Ureter (tissue), 1 donor: ENCODE measurements around the gene HMCN1. TPM values are rescaled to one million over a fixed set of nuclear protein-coding genes. Genes with fewer than 3 reads are reported as not detected.

ENCODE experiments used
- DNase-seq: peaks from one replicate; pipeline ENCODE4 v3.0.0-alpha.2; 2020; ENCODE audit warnings: low spot score
- total RNA-seq: library from RNA; stranded (reverse); gene quantifications from one replicate; pipeline ENCODE4 v1.2.4, GENCODE V29; 2023
- donor health status: DM: yes; HTN: yes; CAD: no.

Gene HMCN1
- total RNA-seq, 1 donor from 2014 or later = 4.7 TPM

GRCh38 chr1:185804608-185805007 is 70.4 kb downstream of the HMCN1 start:
- DNase-seq = no peak

DNA sequence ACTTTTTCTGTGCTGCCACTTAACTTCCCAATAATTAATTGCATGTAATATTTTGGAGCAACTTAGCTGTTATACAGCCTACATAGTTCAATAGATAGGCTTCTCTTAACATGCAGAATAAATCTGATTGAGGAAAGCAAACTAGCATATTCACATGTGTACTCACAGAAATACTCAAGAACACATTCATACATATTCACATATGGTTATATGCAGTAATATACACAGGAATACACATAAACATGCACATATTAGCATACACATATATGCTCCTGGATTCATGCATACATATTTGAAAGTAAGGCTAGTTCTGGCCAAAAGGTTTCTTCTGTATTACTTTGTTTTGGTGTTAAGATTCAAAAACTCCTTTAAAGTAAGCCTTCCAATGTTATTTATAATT is 73.1 kb downstream of the HMCN1 start:
- DNase-seq = no peak

DNA sequence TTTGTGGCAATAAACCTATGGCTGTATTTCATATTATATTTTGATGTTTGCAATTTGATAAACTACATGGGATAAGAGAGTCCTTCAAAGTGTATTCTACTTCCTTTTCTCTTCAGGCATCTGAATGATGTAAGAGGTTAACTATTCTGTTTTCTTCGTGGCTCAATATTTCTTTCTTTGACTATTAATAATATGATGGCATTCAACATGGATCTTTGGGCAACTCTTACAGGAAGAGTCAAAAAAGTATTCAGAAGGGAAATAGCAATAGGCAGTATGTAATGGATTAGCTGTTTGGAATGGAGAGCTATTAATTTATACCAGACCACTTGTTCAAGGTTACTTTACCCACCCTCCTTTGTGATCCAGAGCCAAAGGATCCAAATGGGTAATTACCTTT is 74.4 kb downstream of the HMCN1 start:
- DNase-seq = no peak

- DNase-seq = no peak
Observed at GRCh38 chr1:185811073-185811709, 77.0 kb downstream of the HMCN1 start.

DNA sequence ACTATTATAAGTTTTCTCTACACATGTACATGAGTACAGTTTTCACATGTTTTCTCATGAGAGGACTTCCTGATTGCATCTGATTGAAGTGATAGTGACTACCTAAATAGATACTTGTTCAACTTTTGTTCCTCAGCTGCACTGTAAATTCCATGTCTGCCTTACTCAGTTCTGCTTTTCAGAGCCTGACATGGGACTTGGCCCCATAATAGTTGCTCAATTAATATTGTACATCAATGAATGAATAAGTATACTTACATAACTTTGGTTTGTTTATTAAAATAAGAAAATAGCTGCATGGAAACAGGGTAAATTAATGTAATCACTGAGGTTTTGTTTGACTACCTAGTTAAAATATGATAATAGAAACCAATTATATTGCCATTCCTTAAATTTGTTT is 78.7 kb downstream of the HMCN1 start:
- no peak for DNase-seq

DNA sequence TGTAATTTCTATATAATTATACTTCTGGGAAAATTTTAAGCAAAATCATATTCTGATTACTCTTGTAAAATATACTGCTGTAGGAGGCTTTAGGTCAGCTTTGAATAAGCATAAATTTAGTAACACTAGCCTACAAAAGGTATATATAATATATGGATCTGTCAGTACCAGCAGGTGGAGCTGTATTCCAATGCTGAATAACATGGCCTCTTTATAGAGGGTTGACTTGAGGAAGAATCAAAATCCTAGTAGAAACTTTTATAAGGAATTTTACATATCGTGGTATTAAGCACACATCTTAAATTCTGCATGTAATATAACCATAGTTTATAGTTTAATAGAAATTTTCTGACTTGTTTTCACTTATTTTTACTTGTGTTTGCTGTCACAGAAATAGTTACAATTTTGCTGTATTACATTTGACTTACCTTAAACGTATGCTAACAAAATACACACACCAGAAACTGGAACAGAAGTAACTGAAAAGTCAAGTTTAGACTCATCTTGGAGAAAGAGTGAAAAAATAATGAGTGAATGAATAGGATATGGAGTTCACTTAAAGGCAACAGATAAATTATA is 79.3 kb downstream of the HMCN1 start:
- DNase-seq = no peak

DNA sequence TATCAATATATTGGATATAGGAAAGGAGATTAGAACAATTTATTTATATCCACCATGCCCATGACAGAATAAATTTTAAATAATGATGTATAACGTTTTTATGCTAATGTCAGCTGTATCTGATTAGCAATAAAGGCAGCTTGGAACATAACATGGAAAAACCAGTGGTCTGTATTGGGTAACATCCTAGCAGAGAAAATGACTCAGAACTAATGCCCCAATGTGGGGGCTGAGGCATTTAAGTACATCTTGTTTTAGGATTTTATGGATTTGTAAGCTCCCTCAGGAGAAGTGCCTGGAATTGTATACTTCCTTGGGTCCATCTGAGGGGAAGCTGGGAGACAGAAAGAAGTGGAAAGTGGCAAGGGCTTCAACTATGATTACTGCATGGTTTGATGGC is 82.3 kb downstream of the HMCN1 start:
- no peak for DNase-seq

DNA sequence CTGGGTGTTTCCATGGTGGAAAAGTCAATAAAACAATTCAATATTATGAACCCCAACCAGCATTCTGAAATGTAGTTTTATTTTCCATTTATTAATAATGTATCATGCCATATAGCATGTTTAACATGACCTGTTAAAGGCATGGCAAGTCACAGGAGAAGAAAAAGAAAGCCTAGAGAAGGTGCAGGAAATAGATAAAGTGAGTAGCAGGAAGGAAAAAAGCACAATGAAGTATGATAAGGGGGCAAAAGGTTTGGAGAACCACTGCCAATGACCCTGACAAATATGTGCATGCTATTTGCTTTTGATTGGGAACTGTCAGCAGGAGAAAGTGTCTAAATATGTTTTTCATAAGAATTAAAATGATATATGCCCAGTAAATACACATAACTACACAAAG is 85.6 kb downstream of the HMCN1 start:
- DNase-seq = no peak

GRCh38 chr1:185821612-185822385 is 87.6 kb downstream of the HMCN1 start:
- DNase-seq = no peak

- no peak for DNase-seq
Observed at GRCh38 chr1:185823467-185823866, 89.3 kb downstream of the HMCN1 start.

GRCh38 chr1:185824106-185824505 is 89.9 kb downstream of the HMCN1 start:
- no peak for DNase-seq

DNA sequence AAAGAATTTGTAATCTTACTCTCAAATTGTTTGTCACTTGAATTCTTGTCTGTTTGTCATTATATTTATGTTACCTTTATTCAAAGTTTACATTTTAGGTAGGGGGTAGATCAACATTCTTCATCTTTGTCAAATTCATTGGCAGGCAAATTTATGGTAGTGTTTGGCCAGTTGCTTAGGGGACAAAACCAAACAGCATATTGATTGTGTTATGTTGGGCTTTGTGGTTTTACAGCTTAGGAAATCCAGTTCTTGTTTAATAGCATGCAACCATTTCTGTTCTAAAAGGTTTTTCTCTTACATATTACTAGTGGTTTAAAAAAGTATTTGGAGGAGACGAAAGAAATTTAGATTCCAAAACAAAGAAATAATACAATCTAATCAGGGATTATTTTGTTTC is 91.4 kb downstream of the HMCN1 start:
- DNase-seq = no peak

- no peak for DNase-seq
Observed at GRCh38 chr1:185834371-185834905, 100.2 kb downstream of the HMCN1 start.

GRCh38 chr1:185835191-185835590 is 101.0 kb downstream of the HMCN1 start:
- no peak for DNase-seq

GRCh38 chr1:185837711-185838110 is 103.5 kb downstream of the HMCN1 start:
- no peak for DNase-seq

DNA sequence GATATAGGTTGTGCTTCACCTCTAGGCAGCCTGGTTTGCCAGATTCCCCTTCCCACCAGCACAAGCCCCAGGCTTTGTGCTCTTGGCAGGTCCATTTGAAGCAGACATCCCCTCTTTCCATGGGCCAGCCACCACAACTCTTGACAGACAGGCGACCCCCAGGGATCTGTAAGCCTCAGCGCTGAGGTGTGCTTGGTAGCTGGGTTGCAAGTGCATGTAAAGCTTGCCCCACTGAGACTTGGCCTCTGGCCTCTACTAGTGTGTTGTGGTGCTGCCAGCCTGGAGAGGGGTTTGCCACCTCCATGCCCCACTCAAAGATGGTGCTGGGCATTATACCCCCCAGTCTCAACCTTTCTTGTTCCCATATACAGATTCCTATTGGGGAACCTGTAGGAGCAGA is 103.9 kb downstream of the HMCN1 start:
- DNase-seq = no peak

DNA sequence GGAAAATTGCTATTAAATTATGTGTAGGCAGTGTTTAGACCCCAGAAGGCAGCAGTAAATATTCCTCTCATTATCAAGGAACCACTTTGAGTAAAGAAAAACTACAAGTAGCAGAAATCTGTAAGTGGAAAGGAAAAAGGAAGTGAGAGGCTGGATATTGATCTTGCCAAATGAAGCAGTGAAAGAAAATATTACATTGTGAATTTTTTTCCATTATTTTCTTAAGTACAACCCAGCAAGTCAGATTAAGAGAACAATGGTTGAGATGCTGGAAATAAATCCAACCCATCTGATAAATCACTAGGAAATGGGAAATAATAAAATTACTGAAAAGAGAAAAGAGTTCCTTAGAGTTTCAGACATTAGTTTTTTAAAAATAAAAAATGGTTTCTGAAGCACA is 106.7 kb downstream of the HMCN1 start:
- no peak for DNase-seq

GRCh38 chr1:185843297-185843869 is 109.2 kb downstream of the HMCN1 start:
- no peak for DNase-seq

- DNase-seq = no peak
Observed at GRCh38 chr1:185843986-185844385, 109.8 kb downstream of the HMCN1 start.

DNA sequence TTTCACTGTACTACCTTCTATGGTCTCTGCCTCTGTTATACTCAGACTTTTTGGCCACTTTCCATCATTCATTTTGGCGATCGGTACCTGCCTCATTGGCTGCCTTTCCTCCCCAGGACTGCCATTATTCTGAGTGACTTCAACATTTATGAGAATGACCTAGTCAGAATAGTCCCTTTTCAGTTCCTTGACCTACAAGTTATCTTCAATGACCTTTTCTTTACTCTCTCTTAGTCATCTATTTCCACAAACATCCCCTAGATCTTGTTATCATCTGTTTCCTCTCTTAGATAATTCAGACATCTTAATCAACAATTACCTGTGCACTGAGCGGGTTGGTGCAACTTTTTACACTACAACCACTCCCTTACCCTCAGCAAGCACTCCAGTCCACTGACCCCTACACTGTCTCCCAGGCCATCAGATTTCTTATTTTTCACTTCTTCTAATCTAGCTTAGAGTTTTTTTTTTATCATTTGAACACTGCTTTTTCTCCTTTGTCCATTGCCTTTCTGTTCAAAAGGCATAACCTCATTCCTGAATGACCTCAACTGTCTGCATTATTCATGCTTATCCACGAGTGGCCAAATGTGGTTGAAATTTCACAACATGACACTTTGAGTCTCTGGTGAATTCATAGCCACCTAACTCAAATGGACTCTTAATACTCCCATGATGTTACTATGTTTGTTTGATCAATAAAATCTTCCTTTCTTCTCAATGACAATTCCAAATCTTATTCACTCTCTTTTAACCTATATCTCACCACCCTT is 112.7 kb downstream of the HMCN1 start:
- no peak for DNase-seq

DNA sequence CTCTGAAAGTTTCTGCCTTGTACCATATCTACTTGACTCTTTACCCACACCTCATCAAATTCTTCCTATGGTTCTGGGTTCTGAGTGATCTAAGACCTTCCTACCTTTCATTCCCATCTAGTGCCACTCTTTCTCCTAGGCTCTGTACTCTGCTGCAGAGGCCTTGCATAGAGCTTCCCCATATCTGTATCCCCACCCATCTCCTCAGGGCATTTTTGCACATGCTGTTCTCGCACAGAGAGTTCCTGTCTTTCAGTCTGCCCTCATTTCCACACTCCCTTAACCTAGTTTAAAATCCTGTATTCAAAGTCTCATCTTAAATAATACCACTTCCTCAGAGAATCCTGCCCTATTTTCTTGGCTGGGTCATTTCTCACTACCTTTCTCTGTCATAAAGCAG is 114.8 kb downstream of the HMCN1 start:
- no peak for DNase-seq

- no peak for DNase-seq
Observed at GRCh38 chr1:185850366-185850765, 116.2 kb downstream of the HMCN1 start.
